ENCODE data around the gene ERMARD.
"Not testable (repeated sequence)": the region's sequence is repeated elsewhere in the genome, so short reads cannot be mapped to it uniquely, and the experiment has no call there.

The ERMARD gene

GRCh38 chr6:169738204-169738975, 13.0 kb upstream of the ERMARD start:
- DNase-seq = no peak

GRCh38 chr6:169738976-169739529, 12.4 kb upstream of the ERMARD start:
- DNase-seq = no peak

DNA sequence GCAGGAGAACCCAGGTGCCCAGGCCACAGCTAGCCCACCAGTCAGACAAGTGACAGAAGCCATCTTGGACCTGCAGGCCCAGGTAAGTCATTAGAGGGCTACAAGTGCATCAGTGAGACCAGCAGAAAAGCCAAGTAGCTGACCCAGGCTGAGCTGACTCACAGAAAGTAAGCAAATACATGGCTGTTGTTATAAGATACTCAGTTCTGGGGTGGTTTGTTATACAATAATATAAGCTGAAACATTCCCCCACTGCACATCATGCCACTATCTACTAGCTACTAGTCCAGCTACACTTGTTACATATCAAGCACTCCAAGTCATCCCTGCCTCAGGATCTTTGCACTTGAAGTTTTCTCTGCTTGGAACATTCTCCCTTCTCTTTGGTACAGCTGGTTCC, 10.1 kb upstream of the ERMARD start:
- DNase-seq = no peak

DNA sequence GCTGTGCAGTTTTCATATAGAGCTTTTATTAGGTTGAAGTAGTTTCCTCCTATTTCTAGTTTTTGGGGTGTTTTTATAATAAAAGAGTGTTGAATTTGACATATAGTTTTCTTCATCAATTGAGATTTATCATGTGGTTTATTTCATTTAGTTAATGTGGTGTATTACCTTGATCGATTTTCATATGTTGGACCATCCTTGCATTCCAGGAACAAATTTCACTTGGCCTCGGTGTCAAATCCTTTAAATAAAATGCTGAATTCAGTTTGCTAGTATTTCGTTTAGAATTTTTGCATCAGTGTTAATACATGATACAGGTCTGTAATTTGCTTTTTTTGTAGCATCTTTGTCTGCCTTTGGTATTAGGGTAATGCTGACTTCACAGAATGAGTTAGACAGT, 6.0 kb upstream of the ERMARD start:
- no peak for DNase-seq

DNA sequence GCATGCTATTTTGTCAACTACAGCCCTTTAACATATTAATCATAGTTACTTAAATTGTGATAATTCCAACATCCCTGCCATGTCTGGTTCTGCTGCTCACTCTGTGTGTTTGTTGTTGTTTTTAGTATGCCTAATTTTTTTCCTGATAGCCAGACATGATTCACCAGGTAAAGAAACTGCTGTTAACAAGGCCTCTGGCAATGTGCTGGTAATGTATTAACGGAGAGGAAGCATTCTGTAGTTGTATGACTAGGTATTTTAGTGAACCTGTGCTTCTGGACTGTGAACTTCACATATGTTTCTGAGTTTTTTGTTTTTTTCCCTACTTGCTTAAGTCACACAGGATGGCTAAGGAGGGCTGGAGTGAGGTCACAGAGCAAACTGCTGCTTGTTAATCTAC, 4.9 kb upstream of the ERMARD start:
- no peak for DNase-seq

DNA sequence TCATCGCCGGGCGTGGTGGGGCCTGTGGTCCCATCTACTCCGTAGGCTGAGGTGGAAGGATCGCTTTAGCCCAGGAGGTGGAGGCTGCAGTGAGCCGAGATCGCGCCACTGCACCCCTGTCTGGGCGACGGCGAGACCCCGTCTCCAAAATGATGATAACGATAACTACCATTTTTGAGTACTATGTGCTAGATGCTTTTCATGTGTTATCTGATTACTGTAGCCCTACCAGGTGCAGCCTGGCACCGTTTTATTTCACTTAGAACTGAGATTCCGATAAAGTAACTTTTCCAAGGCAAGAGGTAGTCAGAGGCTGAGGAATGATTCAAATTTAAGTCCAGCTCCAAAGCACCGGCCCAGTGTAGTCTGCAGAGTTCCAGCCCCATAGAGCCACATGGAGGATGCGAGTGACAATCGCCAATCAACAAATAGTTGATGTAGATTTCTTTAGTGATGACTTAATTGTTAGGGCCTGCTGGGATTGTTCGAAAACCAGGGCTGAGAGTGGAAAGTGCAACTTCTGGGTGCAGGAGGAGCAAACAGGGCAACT, 727 bp downstream of the ERMARD start:
- DNase-seq = no peak

DNA sequence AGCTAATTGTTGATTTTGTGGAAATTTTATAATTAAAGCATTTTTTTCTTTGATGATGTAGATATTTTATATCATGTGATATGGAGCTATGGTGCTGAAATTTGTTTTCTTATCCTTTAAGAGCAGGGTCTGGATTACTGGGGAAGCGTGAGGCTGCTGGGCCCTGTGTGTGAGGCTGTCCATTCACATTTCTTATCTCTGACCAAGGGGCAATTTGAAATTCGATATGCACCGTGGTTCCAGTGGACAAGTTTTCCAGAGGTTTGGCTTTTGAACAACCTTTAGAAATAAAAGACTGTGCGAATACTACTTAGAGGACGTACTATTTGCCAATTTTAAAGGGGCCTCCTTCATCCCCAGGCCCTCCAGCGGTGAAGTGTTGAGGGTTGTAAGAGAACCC, 3.7 kb downstream of the ERMARD start:
- no peak for DNase-seq

GRCh38 chr6:169763308-169763707, 11.9 kb downstream of the ERMARD start:
- no peak for DNase-seq

DNA sequence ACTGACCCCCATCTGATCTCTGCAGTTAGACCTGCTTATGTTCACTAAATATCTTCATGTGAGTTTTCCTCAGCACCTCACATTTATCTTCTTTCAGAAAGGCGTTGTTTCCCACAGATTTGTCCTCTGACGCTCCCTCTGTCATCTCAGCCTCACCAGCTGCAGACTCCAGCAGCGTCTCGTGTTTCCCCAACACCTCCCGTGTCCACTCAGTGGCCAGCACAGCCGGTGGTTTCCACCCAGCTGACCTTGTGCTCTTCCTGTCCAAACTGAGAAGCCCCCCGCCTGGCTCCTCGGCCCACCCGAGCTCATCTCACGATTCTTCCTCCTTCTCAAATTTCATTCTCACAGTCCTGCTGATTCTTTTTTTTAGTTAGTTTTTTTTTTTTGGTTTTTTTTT, 12.5 kb downstream of the ERMARD start:
- DNase-seq = no peak

GRCh38 chr6:169765789-169766188, 14.4 kb downstream of the ERMARD start:
- not testable (repeated sequence) for DNase-seq

- DNase-seq = no peak
These were observed 14.8 kb downstream of the ERMARD start for GRCh38 chr6:169766232-169766631.

GRCh38 chr6:169766921-169767736, 15.7 kb downstream of the ERMARD start:
- DNase-seq = no peak

- DNase-seq = no peak
These were observed 22.9 kb downstream of the ERMARD start for GRCh38 chr6:169774347-169774746.

GRCh38 chr6:169775321-169775720, 23.9 kb downstream of the ERMARD start:
- DNase-seq = no peak

DNA sequence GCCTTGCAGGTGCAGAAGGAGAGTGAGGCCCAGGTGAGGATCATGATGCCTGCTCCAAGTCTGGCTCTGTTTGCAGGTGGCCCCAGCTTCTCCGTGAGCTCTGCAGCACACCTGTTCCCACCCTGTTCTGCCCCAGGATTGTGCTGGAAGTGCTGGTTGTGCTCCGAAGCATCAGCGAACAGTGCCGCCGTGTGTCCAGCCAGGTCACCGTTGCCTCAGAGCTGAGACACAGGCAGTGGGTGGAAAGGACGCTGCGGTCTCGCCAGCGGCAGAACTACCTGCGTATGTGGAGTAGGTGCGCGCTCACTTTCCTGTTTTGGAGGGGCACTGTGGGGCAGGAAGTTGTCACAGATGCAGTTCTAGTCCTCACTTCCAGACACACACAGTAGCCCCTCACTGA, 25.0 kb downstream of the ERMARD start:
- DNase-seq = no peak

GRCh38 chr6:169777896-169778295, 26.5 kb downstream of the ERMARD start:
- no peak for DNase-seq

DNA sequence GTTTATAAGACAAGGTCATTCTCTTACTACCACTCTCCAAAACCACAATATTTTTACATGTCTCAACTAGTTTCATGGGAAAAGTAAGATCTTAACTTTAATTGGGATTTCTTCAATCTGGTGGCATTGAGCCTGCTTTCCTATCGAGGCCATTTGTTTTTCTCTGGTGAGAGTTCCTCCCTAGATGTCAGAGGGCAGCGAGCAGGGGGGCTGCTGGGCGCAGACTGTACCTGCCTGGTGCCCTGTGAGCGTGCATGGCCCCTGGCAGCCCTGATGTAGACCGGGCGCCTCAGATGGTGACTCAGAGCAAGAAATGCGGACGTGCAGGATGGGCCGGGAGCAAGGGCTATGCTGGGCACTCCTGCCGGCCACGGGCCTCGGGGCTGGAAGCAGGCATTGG, 27.2 kb downstream of the ERMARD start:
- no peak for DNase-seq

GRCh38 chr6:169779092-169779815, 27.8 kb downstream of the ERMARD start:
- no peak for DNase-seq

DNA sequence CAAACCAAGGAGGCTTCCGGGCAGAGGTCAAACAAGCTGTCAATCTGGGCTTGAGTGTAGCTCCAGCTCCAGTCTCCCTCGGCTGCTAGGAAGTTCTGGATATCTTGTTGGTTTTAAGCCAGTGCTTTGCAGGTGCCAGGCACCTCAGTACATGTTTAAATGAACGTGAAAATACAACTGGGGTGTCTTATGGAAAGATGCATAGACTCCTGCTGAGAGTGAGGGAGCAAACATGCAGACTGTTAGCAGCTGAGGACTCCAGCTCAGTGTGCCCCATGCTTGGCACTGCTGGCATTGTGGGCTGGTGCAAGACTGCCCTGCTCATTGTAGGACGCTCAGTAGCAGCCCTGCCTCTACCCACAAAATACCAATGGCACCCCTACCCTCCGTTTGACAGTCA, 28.5 kb downstream of the ERMARD start:
- no peak for DNase-seq

GRCh38 chr6:169780571-169781091, 29.2 kb downstream of the ERMARD start:
- DNase-seq = no peak

- no peak for DNase-seq
These were observed 31.5 kb downstream of the ERMARD start for GRCh38 chr6:169782966-169783365.

- DNase-seq = no peak
These were observed 32.0 kb downstream of the ERMARD start for GRCh38 chr6:169783401-169783800.
